AG09319 (cell line): ENCODE data around the gene SYPL2.

ENCODE experiments used
- DNase-seq: peaks from one replicate; pipeline ENCODE4 v3.0.0-alpha.2; 2010; ENCODE audit warnings: low read depth; ENCODE audit errors: extremely low read depth
- TF ChIP-seq, protein P1 (sequence below): IDR thresholded peaks from 2 replicates; pipeline ENCODE4 v1.5.1; 2011; ENCODE audit warnings: low read depth, mild to moderate bottlenecking, inconsistent platforms, low read length, moderate library complexity

SYPL2 gene

DNA sequence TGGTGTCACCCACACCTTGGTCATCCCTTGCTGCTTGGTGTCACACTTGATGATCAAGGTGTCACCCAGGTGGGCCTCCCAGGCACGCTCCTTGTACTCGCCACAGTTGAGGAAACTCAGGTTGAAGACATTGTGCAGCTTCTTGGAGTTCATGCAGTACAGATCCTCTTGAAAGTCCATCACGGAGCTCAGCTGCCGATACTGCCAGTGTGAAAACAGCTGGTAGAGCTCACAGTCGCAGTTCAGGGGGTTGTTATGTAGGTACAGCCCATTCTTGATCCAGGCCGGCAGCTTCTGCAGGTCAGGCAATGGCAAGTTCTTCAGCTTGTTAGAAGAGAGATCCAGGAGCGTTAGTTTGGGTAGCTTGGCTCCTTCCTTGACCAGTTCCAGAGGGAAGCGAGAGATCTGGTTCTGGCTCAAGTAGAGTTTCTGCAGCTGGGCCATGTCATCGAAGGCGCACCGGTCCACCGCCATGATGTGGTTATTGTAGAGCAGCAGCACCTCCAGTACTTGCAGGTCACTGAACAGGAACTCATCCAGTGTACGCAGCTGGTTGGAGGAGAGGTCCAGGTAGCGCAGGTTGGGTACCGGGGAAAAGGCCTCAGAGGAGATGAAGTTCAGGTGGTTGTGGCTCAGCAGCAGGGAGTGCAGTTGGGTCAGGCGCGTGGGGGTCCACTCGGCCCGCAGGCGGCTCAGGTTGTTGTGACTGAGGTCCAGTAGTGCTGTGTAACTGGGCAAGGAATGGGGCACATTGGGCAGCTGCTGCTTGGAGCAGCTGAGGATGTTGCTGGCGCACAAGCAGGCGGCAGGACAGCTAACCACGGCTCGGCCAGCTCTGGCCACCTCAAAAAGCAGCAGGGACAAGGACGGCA, 41.9 kb downstream of the SYPL2 start:
- TF ChIP-seq, protein P1, sequence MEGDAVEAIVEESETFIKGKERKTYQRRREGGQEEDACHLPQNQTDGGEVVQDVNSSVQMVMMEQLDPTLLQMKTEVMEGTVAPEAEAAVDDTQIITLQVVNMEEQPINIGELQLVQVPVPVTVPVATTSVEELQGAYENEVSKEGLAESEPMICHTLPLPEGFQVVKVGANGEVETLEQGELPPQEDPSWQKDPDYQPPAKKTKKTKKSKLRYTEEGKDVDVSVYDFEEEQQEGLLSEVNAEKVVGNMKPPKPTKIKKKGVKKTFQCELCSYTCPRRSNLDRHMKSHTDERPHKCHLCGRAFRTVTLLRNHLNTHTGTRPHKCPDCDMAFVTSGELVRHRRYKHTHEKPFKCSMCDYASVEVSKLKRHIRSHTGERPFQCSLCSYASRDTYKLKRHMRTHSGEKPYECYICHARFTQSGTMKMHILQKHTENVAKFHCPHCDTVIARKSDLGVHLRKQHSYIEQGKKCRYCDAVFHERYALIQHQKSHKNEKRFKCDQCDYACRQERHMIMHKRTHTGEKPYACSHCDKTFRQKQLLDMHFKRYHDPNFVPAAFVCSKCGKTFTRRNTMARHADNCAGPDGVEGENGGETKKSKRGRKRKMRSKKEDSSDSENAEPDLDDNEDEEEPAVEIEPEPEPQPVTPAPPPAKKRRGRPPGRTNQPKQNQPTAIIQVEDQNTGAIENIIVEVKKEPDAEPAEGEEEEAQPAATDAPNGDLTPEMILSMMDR: no peak
- no peak for DNase-seq

DNA sequence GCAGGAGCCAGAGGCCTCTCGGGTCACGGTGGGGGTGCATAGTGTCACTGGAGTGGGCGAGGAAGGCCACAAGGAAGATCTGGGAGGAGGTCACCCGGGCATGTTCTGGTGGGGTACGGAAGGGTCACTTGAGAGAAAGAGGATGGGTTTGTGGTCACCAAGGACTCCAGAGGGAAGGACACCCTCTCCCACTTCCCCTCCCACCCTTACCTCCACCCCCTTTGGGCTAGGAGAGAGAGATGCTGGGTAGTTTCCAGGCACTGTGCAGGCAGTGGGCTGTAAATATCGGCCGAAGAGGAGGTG, 42.5 kb downstream of the SYPL2 start:
- DNase-seq: no peak
- TF ChIP-seq, protein P1: no peak

DNA sequence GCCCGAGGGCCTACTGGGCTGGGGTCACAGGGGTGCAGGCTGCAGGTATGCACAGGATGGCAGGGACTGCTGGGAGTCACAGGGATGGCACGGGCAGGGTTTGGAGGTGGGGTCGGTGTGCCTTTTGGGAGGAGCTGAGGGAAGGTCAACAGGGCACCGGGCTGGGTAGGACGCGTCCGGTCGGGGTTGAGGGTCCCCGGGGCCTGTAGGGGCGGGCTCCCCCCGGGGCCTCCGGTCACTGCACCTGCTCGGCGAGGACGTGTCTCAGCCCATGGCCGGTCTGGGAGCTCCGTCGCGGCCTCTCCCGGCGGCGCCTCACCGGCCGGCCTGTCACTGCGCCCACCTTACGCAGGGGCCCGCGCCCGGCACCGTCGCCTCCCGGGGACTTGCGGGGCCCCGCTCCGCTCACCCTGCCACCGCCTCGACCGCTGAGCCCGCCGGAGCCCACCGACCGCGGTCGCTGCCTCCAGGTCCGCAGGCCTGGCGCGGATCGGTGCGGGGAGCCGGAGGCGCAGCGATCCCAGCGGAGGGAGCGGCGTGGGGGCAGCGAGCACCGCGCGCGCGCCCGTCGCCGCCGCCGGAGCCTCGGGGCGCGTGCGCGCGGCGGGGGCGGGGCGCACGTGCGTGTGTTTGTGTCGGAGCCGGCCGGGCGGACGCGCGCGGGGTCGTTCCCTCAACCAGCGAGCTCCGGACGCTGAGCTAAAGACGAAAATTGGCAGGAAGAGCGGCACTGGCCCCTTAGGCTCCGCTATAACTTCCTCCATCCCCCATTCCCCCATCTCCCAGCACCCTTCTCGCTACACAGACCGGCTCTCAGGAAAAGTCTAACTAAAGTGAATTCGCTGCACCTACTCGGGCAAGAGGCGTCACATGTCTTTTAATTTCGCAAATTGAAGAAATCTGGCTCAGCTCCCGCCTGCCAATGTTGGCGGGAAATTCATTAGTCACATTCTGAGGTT, 43.1 kb downstream of the SYPL2 start, which contains the start of gene AMIGO1:
Gene AMIGO1, minus strand, starts transcription at position 552 of the 959 bp plus-strand sequence. CDS start 815 bp downstream, outside the sequence.
- no peak for DNase-seq
- TF ChIP-seq, protein P1: no peak

DNA sequence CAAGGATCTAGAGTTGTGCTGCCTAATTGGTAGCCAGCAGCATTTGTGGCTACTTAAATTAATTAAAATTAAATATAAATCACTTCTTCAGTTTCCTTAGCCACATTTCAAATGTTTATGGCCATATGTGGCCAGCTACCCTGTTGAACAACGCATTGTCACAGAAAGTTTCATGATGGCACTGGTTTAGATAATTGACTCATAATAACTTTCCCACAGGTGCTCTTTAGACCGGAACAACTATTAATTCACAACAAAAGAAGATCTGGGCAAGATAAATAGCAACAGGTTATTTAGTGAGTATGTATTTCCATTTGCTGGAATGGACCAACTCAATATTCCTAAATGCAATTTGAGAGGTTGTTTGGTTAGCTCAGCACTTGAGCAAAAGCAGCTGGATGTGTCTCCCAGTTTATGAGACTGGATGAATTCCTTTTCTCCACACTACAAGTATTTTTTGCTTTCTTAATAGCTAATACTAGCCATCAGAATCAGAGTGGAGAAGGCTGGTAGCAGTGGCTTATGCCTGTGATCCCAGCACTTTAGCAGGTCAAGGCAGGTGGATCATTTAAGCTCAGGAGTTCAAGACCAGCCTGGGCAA, 46.9 kb downstream of the SYPL2 start:
- TF ChIP-seq, protein P1: no peak
- no peak for DNase-seq

DNA sequence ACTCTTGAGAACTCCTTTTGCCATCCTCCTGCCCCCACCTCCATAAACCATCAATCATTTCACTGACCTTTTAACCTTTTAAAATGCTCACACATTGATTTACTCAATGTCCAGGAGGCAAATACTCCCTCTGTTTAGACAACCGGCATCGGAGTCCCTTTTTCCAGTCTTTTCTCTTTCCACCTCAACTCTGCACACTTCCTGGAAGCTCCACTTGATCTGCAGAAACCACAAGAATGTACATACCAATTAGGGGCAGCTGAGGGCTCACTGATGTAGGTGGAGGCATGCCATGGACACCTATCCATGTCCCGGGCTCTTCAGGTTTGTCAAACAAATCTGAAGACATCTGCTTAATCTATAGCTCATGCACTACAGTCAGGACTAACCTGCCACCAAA, 48.5 kb downstream of the SYPL2 start:
- TF ChIP-seq, protein P1: no peak
- DNase-seq: no peak

DNA sequence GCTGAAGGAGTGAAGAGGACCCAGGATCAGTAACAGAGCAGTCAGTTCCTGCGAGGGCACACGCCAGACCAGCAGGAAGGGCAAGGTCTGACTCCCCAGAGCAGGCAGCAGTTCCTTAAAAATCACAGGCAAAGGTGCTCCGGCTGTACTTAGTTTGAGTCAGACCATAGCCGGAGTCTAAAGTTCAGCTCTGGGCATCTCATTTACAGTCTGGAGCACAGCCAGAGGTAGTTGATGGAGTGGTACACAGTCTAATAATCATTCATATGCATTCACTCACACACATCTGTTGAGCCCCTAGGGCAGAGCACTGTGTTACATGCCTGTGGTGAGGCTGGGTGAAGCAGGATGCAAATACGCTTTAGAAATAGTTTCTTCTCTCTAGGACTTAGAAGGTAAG, 50.5 kb downstream of the SYPL2 start:
- DNase-seq: no peak
- TF ChIP-seq, protein P1: no peak
